Measurements from ENCODE around the gene SLC2A6. TPM values are rescaled to one million over a fixed set of nuclear protein-coding genes. Genes with fewer than 3 reads are reported as not detected.

Gene SLC2A6
- polyA plus RNA-seq, 1 of the 3 experiments (the other 2 are of a cell fraction) = 5.2 TPM

DNA sequence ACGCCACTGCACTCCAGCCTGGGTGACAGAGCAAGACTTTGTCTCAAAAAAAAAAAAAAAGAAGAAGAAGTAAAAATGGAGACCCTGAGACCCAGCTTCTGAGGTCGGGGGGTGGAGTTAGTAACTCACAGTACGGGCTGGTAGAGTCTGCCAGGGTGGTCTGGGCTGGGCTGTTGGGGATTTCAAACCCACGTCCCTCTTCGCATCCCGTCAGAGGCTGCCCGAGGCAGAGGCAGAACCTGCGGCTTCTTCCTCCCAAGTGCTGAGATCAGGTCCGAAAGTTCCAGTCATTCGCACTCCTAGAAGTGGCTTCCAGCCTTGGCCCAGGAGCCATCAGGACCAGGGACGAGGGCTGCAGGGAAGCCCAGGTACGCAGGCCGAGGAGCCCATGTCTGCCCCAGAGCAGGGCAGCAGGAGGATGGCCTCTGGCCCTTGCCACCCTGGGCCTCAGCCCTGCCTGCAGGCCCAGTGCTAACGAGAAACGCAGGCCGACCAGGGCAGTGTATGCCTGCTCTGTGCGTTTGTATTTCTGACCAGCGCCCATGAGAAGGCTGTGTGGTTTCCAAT lies 9.9 kb upstream of the SLC2A6 start:
- 74% methylated on average over 5 of the region's 18 CpGs for WGBS (ENCODE audit: low lambda C conversion rate)
- no peaks in the 10 kb centered on the region for H3K9me2 ChIP-seq
- H3K9ac ChIP-seq = no peak overlapping the region
- H3K4me3 ChIP-seq (ENCODE audit: low read depth in 2 of 2, low read length in 1 of 2) = no peak overlapping the region
- H3K79me2 ChIP-seq (ENCODE audit: insufficient read depth) = no peaks in the 10 kb centered on the region
- no peaks in the 10 kb centered on the region for H3F3A ChIP-seq (replicated peaks; ENCODE audit: insufficient read depth)
- H3K9me3 ChIP-seq = no peaks in the 10 kb centered on the region
- TF ChIP-seq EP300 (IDR thresholded peaks at IDR 0.05; ENCODE audit: borderline replicate concordance in 1 of 2, low read depth in 1 of 2, low read length in 1 of 2) = no peak
- TF ChIP-seq, protein P1, sequence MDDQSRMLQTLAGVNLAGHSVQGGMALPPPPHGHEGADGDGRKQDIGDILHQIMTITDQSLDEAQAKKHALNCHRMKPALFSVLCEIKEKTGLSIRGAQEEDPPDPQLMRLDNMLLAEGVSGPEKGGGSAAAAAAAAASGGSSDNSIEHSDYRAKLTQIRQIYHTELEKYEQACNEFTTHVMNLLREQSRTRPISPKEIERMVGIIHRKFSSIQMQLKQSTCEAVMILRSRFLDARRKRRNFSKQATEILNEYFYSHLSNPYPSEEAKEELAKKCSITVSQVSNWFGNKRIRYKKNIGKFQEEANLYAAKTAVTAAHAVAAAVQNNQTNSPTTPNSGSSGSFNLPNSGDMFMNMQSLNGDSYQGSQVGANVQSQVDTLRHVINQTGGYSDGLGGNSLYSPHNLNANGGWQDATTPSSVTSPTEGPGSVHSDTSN (IDR thresholded peaks at IDR 0.05) = no peak
- no peak for TF ChIP-seq RCOR1 (IDR thresholded peaks at IDR 0.05; ENCODE audit: low read length)
- TF ChIP-seq USF2 (IDR thresholded peaks at IDR 0.05; ENCODE audit: borderline replicate concordance, low read depth, low read length) = no peak
- TF ChIP-seq MXI1 (IDR thresholded peaks at IDR 0.05; ENCODE audit: low read depth, low read length) = no peak
- TF ChIP-seq, protein P2, sequence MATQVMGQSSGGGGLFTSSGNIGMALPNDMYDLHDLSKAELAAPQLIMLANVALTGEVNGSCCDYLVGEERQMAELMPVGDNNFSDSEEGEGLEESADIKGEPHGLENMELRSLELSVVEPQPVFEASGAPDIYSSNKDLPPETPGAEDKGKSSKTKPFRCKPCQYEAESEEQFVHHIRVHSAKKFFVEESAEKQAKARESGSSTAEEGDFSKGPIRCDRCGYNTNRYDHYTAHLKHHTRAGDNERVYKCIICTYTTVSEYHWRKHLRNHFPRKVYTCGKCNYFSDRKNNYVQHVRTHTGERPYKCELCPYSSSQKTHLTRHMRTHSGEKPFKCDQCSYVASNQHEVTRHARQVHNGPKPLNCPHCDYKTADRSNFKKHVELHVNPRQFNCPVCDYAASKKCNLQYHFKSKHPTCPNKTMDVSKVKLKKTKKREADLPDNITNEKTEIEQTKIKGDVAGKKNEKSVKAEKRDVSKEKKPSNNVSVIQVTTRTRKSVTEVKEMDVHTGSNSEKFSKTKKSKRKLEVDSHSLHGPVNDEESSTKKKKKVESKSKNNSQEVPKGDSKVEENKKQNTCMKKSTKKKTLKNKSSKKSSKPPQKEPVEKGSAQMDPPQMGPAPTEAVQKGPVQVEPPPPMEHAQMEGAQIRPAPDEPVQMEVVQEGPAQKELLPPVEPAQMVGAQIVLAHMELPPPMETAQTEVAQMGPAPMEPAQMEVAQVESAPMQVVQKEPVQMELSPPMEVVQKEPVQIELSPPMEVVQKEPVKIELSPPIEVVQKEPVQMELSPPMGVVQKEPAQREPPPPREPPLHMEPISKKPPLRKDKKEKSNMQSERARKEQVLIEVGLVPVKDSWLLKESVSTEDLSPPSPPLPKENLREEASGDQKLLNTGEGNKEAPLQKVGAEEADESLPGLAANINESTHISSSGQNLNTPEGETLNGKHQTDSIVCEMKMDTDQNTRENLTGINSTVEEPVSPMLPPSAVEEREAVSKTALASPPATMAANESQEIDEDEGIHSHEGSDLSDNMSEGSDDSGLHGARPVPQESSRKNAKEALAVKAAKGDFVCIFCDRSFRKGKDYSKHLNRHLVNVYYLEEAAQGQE (IDR thresholded peaks at IDR 0.05; ENCODE audit: low read depth, low read length) = no peak
- no peak for TF ChIP-seq TAF1 (IDR thresholded peaks at IDR 0.05; ENCODE audit: borderline replicate concordance, low read depth, low read length)
- no peak for TF ChIP-seq MAX (IDR thresholded peaks at IDR 0.05; ENCODE audit: low read depth)
- TF ChIP-seq JUND (IDR thresholded peaks at IDR 0.05) = no peak
- TF ChIP-seq, protein P3, sequence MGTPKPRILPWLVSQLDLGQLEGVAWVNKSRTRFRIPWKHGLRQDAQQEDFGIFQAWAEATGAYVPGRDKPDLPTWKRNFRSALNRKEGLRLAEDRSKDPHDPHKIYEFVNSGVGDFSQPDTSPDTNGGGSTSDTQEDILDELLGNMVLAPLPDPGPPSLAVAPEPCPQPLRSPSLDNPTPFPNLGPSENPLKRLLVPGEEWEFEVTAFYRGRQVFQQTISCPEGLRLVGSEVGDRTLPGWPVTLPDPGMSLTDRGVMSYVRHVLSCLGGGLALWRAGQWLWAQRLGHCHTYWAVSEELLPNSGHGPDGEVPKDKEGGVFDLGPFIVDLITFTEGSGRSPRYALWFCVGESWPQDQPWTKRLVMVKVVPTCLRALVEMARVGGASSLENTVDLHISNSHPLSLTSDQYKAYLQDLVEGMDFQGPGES (IDR thresholded peaks at IDR 0.05; ENCODE audit: low read depth, low read length) = no peak
- no peak for TF ChIP-seq NRF1 (IDR thresholded peaks at IDR 0.05; ENCODE audit: low read depth, low read length)
- TF ChIP-seq TEAD4 (IDR thresholded peaks at IDR 0.05; ENCODE audit: borderline replicate concordance, insufficient read depth) = no peak
- POLR2A ChIA-PET = no interaction called here
- H3K4me2 ChIP-seq = no peak overlapping the region
- H4K20me1 ChIP-seq (ENCODE audit: insufficient read depth) = no peaks in the 10 kb centered on the region
- CTCF ChIA-PET = interaction anchor here (0.6 to 2.2 kb wide), 5 partner anchors 9 to 303 kb away, joined by 3 to 7 read pairs (median 5); no protein-coding TSS in a partner anchor
- H3K27ac ChIP-seq (ENCODE audit: low read depth in 2 of 2, low read length in 1 of 2) = no peak overlapping the region
- no peaks in the 10 kb centered on the region for H3K27me3 ChIP-seq (ENCODE audit: insufficient read depth)
- DNase-seq = no peak
- peaks cover 0 to 33% of the 10 kb centered on the region in 2 experiments; a peak in 1 of 4 replicates for H3K4me1 ChIP-seq (ENCODE audit: control insufficient read depth in 1 of 2, insufficient read depth in 2 of 2, low read depth in 1 of 2, low read length in 1 of 2)
- no peaks in the 10 kb centered on the region for H3K36me3 ChIP-seq (replicated peaks in 1 of 2; ENCODE audit: control insufficient read depth in 1 of 2, insufficient read depth in 2 of 2, low read length in 1 of 2)
- no peak overlapping the region for H2AFZ ChIP-seq (ENCODE audit: low read depth)

Measured in SK-N-SH (cell line).